Gastroesophageal sphincter (tissue), 4 donors: Measurements from ENCODE around the gene ENHO. TPM values are rescaled to one million over a fixed set of nuclear protein-coding genes. Genes with fewer than 3 reads are reported as not detected.
"Not testable (repeated sequence)": the region's sequence is repeated elsewhere in the genome, so short reads cannot be mapped to it uniquely, and the experiment has no call there.

Source experiments
- ATAC-seq: fragments of 150-250 bp; one replicate; pipeline ENCODE4 v1.9.1; 2016; ENCODE audit warnings: mild to moderate bottlenecking, moderate library complexity
- H3K27ac ChIP-seq, 4 donors: fragments of 200-600 bp; sonication (generic) in 3 of 4; 1 replicate in 3 of 4; 2 replicates in 1 of 4; pipeline ENCODE4 v1.5.1; 2016 to 2019
- H3K27me3 ChIP-seq: fragments of 200-600 bp; sonication (generic); one replicate; pipeline ENCODE4 v1.5.1; 2019
- H3K36me3 ChIP-seq, 2 donors: fragments of 200-600 bp; sonication (generic); one replicate each; pipeline ENCODE4 v1.5.1; 2019; ENCODE audit warnings: control low read depth in 1 of 2
- H3K4me1 ChIP-seq, 3 donors: fragments of 200-600 bp; sonication (generic); 1 replicate in 2 of 3; 2 replicates in 1 of 3; pipeline ENCODE4 v1.5.1; 2016 to 2019; ENCODE audit warnings: control low read depth in 2 of 3
- H3K4me3 ChIP-seq, 2 donors: fragments of 200-600 bp; sonication (generic); one replicate each; pipeline ENCODE4 v1.5.1; 2019; ENCODE audit warnings: mild to moderate bottlenecking in 1 of 2, moderate library complexity in 1 of 2
- H3K9me3 ChIP-seq, 3 donors: fragments of 200-600 bp; sonication (generic); one replicate each; pipeline ENCODE4 v1.5.1; 2017 to 2019; ENCODE audit warnings: control low read depth in 2 of 3
- EP300 ChIP-seq: sonication (generic); formaldehyde crosslinking; IDR thresholded peaks from one replicate; pipeline ENCODE4 v1.6.1; 2017; ENCODE audit warnings: antibody characterized with exemption, mild to moderate bottlenecking
- POLR2A ChIP-seq, 2 donors: fragments of 450-650 bp; IDR thresholded peaks; one replicate each; pipeline ENCODE4 v1.6.1; 2017; ENCODE audit warnings: antibody characterized with exemption in 2 of 2, mild to moderate bottlenecking in 2 of 2, moderate library complexity in 1 of 2
- POLR2AphosphoS5 ChIP-seq: sonication (generic); formaldehyde crosslinking; IDR thresholded peaks from one replicate; pipeline ENCODE4 v1.6.1; 2017; ENCODE audit warnings: antibody characterized with exemption
- WGBS, 2 donors: methylation state at CpG; one replicate each; pipeline ENCODE4 v1.1.5; 2018; ENCODE audit warnings: low coverage in 1 of 2; 5-methylcytosine and 5-hydroxymethylcytosine counted together
- total RNA-seq, 4 donors: library from RNA; depleted of rRNA; stranded (reverse); fragments of >200 nt; gene quantifications; one replicate each; pipeline ENCODE4 v1.1.0, GENCODE V29; 2016
- TF ChIP-seq, protein P1 (sequence below), 4 experiments: fragments of 200-600 bp in 2 of 4; fragments of 450-650 bp in 2 of 4; sonication (generic) in 1 of 4; IDR thresholded peaks; one replicate each; pipeline ENCODE4 v1.5.1; 2017 to 2019; ENCODE audit warnings: antibody characterized with exemption in 4 of 4, mild to moderate bottlenecking in 2 of 4, moderate library complexity in 2 of 4

Gene ENHO
- total RNA-seq, 4 donors from 2014 or later = 0.30 to 1.1 (median 0.31) TPM; not detected in 1

GRCh38 chr9:34486572-34486971, 36.2 kb downstream of the ENHO start:
- 48 to 54% methylated on average over 3 of the region's 3 CpGs for WGBS, 2 donors
- ATAC-seq = no peak
- no peak overlapping the region for H3K27ac ChIP-seq
- H3K36me3 ChIP-seq = no peaks in the 10 kb centered on the region
- no peaks in the 10 kb centered on the region for H3K9me3 ChIP-seq
- peaks cover 19% of the 10 kb centered on the region for H3K27me3 ChIP-seq
- no peak for TF ChIP-seq POLR2AphosphoS5
- no peak for TF ChIP-seq POLR2A (IDR thresholded peaks at IDR 0.05)
- TF ChIP-seq, protein P1, sequence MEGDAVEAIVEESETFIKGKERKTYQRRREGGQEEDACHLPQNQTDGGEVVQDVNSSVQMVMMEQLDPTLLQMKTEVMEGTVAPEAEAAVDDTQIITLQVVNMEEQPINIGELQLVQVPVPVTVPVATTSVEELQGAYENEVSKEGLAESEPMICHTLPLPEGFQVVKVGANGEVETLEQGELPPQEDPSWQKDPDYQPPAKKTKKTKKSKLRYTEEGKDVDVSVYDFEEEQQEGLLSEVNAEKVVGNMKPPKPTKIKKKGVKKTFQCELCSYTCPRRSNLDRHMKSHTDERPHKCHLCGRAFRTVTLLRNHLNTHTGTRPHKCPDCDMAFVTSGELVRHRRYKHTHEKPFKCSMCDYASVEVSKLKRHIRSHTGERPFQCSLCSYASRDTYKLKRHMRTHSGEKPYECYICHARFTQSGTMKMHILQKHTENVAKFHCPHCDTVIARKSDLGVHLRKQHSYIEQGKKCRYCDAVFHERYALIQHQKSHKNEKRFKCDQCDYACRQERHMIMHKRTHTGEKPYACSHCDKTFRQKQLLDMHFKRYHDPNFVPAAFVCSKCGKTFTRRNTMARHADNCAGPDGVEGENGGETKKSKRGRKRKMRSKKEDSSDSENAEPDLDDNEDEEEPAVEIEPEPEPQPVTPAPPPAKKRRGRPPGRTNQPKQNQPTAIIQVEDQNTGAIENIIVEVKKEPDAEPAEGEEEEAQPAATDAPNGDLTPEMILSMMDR (IDR thresholded peaks at IDR 0.05) = no peak
- no peak for TF ChIP-seq EP300
- no peaks in the 10 kb centered on the region for H3K4me1 ChIP-seq
- H3K4me3 ChIP-seq = no peak overlapping the region

GRCh38 chr9:34485822-34486221, 37.0 kb downstream of the ENHO start:
- H3K9me3 ChIP-seq = no peaks in the 10 kb centered on the region
- TF ChIP-seq, protein P1 (IDR thresholded peaks at IDR 0.05) = no peak
- no peak for TF ChIP-seq EP300
- no peak for TF ChIP-seq POLR2AphosphoS5
- peaks cover 19% of the 10 kb centered on the region for H3K27me3 ChIP-seq
- 72 to 73% methylated on average over 3 of the region's 6 CpGs for WGBS, 2 donors
- no peaks in the 10 kb centered on the region for H3K4me1 ChIP-seq
- no peak overlapping the region for H3K27ac ChIP-seq
- H3K4me3 ChIP-seq = no peak overlapping the region
- no peak for ATAC-seq
- no peaks in the 10 kb centered on the region for H3K36me3 ChIP-seq

GRCh38 chr9:34484678-34485077, 38.1 kb downstream of the ENHO start:
- ATAC-seq = no peak

GRCh38 chr9:34482746-34483145, 40.0 kb downstream of the ENHO start:
- H3K27me3 ChIP-seq, H3K27ac ChIP-seq, H3K4me1 ChIP-seq, ATAC-seq, H3K36me3 ChIP-seq, H3K9me3 ChIP-seq, H3K4me3 ChIP-seq: not testable (repeated sequence)
- no CpG with 5 or more reads among the region's 27 CpGs for WGBS, 2 donors

More at GRCh38 chr9:34484678-34485077, 38.1 kb downstream of the ENHO start:
- no peaks in the 10 kb centered on the region for H3K9me3 ChIP-seq
- TF ChIP-seq POLR2AphosphoS5 (no peak), EP300 (no peak), POLR2A (IDR thresholded peaks at IDR 0.05) (no peak)
- TF ChIP-seq, protein P1 (IDR thresholded peaks at IDR 0.05) = no peak
- peaks cover 10% of the 10 kb centered on the region for H3K27me3 ChIP-seq
- H3K36me3 ChIP-seq = no peaks in the 10 kb centered on the region
- no peak overlapping the region for H3K4me3 ChIP-seq
- no peaks in the 10 kb centered on the region for H3K4me1 ChIP-seq
- no peak overlapping the region for H3K27ac ChIP-seq

- H3K27ac ChIP-seq, H3K9me3 ChIP-seq, H3K4me3 ChIP-seq, H3K36me3 ChIP-seq, ATAC-seq, H3K27me3 ChIP-seq, H3K4me1 ChIP-seq: not testable (repeated sequence)
- 77 to 81% methylated on average over 4 to 6 of the region's 13 CpGs for WGBS, 2 donors
These were observed 41.2 kb downstream of the ENHO start for GRCh38 chr9:34481620-34482019.

DNA sequence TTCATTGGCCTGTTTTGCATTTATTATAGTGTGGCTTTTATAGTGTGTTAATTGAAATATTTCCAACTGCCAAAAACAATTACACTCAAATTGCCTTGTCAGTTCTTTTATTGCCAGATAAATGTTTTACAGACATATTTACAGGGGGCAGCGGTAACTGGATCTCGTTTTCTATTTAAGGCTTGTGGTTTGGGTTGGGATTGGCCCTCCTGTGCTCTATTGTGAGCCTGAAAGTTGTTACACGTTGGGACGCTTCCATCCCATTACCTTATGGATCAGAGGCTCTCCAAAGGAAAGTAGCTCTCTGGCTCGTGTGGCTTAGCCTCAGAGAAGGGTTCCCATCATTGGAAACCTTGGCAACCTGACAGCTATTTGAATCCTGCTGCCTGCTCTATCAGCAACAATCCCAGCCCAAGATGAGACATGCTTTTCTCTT, 43.3 kb downstream of the ENHO start:
- Histone ChIP-seq H3K27me3 (peaks cover 6% of the 10 kb centered on the region), H3K4me1 (no peaks in the 10 kb centered on the region), H3K4me3 (no peak overlapping the region), H3K27ac (no peak overlapping the region), H3K9me3 (no peaks in the 10 kb centered on the region), H3K36me3 (no peaks in the 10 kb centered on the region)
- no peak for ATAC-seq
- no peak for TF ChIP-seq POLR2AphosphoS5
- no peak for TF ChIP-seq EP300
- WGBS, 2 donors = 59 to 83% methylated on average over 3 to 5 of the region's 5 CpGs

- no peak for TF ChIP-seq POLR2AphosphoS5
- TF ChIP-seq POLR2A (IDR thresholded peaks at IDR 0.05) = no peak
- no peak for TF ChIP-seq EP300
- TF ChIP-seq, protein P1 (IDR thresholded peaks at IDR 0.05) = no peak
- no peaks in the 10 kb centered on the region for H3K4me1 ChIP-seq
- H3K4me3 ChIP-seq = no peak overlapping the region
- H3K27me3 ChIP-seq = peaks cover 6% of the 10 kb centered on the region
- no peak for ATAC-seq
- WGBS, 2 donors = 75% methylated on average over 1 of the region's 1 CpG
- no peak overlapping the region for H3K27ac ChIP-seq
- no peaks in the 10 kb centered on the region for H3K36me3 ChIP-seq
- no peaks in the 10 kb centered on the region for H3K9me3 ChIP-seq
These were observed 45.2 kb downstream of the ENHO start for GRCh38 chr9:34477541-34477940.
